DMS153 (cell line): Measurements from ENCODE around the gene TLNRD1.

Experiments
- DNase-seq: peaks from one replicate; lab custom pipeline; 2025; lab: John Stamatoyannopoulos, UW

Gene TLNRD1

DNA sequence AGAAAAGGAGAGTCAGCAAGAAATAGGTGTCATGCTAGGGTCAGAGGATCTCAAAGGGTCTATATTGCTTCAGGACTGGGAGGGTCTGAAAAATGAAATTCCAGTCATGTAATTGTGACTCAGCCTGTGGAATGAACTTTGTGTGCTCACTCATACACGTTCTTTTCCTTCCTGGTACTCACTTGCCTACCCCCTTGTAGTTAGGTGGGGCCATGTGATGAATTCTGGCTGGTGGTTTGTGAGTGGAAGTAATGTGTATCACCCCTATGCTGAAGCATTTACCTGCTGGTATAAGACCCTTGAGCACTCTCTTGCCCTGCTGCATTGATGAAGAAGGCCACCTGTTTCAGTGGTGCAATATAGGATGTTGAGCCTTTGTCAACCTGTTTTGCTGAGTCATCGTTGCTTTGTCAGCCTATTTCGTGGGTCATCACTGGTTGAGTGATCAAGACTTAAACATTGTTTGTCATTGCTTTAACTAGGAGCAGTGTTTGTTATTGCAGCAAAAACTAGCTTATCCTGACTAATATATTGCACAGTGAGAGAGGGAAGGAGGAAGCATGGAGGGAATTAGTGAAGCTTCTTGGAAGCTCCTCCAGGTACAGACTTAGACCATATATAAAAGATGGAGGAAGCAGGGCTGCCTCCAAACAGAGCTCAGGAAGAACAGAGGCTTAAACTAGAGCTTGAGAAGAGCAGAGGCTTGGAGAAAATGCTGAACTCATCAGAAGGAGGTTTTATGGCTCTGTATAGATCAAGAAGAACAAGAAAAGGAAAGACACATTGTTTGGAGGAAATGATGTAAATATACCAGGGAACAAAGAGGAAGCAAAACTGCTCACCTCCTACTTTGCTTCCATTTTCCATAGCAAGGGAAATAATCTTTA lies 28.9 kb downstream of the TLNRD1 start:
- DNase-seq, result no peak

DNA sequence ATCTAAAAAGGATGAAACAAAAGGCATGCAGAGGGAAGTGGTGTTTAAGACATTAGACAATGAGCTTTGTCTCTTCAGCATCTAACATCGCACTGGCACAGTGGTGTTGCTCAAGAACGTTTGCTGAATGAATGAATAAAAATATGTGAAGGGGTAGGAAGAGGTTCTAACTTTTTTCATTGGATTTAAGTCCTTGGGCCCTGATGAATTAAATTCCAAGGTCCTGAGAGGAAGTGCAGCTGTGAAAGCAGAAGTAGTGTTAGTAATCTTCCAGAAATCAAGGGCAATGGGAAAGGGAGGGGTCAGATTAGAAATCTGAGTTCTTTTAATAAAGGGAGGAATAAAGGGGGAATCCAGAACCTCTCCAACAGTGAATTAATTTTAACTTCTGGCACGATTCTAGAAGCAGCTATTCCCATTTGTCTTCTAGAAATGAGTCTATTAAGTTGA lies 29.6 kb downstream of the TLNRD1 start:
- DNase-seq, result no peak

DNA sequence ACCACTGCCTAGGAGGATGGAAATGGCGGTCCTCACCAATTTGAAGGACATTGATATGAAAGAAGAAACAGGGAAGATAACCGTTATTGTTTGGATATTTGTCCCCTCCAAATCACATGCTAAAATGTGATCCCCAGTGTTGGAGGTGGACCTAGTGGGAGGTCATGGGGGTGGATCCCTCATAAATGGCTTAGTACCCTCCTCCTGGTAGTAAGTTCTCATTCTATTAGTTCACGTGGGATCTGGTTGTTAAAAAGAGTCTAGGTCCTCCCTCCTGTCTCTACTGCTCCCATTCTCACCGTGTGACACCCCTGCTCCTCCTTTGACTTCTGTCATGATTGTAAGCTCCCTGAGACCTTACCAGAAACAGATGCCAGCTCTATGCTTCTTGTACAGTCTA lies 30.5 kb downstream of the TLNRD1 start:
- DNase-seq, result no peak

DNA sequence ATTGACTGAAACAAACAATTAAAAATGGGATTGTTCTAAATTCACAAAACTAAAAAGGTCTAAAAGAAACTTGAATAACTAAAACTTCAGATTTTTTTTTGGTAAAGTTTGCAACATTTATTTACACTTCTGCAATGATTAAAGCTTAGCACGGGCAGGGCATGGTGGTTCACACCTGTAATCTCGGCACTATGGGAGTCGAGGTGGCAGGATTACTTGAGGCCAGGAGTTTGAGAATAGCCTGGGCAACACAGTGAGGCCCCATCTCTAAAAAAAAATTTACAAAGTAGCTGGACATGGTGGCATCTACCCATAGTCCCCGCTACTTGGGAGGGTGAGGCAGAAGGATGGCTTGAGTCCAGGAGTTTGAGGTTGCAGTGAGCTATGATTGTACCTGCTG lies 31.6 kb downstream of the TLNRD1 start:
- DNase-seq, result no peak

GRCh38 chr15:81032818-81033217 lies 32.1 kb downstream of the TLNRD1 start:
- DNase-seq, result no peak

GRCh38 chr15:81033508-81033907 lies 32.8 kb downstream of the TLNRD1 start:
- no peak for DNase-seq

DNA sequence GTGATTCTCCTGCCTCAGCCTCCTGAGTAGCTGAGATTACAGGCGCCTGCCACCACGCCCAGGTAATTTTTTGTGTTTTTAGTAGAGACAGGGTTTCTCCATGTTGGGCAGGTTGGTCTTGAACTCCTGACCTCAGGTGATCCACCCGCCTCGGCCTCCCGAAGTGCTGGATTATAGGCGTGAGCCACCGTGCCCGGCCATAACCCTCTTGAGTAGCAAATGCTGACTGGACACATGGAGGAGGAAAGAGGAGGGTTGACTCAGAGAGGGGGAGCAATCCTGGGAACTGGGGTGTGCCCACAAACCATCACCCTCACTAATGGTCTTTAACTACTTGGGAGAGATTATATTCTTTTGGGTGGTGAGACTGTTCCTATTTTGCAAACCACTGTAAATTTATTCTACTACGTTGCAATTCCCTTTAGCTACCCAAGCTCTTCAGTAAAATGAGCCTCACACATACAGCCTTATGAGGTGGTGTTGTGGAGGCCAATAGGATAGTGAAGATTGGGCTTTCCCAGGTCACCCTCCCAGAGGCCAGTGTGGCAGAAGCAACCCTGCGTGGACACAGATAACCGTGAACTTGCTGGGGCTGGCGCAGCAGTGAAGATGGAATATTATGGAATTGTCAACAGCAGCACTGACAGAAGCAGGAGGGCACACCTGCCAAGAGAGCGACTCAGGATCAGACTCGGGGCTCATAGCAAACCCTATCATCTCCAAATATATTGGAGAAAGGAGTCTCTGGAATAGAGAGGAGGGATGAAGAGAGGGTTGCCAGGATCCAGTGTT lies 37.4 kb downstream of the TLNRD1 start:
- no peak for DNase-seq

- no peak for DNase-seq
These were observed 38.4 kb downstream of the TLNRD1 start for GRCh38 chr15:81038975-81039607.

DNA sequence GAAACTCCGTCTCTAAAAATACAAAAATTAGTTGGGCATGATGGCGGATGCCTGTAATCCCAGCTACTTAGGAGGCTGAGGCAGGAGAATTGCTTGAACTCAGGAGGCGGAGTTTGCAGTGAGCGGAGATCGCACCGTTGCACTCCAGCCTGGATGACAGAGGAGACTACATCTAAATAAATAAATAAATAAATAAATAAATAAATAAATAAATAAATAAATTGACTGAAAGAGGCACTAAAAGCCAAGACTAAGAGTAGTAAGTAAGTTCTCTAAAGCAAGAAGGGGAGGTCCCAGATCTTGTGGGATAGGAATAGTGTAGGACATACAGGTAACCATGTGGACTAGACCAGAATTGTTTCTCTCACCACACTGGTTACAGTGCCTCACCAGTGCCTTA lies 40.0 kb downstream of the TLNRD1 start:
- no peak for DNase-seq

GRCh38 chr15:81043281-81043934 lies 42.7 kb downstream of the TLNRD1 start:
- DNase-seq, result no peak

DNA sequence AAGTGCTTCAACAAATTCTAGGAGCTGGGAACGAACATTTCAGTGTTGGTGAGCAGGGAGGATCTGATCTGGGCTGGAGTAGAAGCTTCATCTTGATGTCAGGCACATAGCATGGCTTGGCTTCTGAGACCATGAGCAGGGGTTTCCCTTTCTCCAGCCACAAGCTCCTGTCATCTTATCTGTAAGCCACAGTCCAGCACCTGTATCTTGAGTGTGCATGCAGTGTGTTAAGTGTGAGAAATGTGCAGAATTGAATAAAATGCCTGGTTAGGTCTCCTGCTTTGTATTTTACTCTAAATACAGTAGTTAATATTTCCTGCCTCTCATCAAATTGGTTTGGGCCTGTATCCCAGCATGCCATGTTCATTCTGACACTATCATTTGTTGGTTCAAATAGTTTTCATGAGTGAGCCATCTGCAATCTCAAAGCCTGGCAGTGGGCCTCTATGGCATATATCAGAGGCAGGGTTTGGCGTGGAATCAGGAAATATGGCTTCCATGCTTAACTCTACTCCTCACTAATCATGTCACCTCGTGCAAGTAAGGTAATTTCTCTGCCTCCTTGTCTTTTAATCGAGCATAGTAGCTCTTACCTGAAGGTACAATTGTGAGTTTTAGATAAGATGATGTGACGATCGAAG lies 43.3 kb downstream of the TLNRD1 start:
- no peak for DNase-seq

DNA sequence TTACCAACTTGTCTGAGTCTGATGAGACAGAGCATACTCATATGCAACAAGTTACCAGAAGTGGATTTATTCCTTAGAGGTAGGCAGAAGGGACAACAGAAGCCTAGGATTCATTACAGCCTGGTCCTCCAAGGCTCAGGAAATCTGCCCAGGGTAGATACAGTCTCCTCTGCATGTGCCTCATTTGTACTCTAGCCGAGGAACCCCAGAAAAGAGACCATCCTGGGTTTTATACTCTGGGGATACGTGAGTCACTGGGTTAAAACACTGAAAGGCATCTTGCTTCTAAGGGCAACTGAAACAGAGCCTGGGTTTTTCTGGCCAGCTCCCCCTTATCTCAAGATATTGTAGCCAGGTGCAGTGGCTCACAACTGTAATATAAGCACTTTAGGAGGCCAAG lies 45.6 kb downstream of the TLNRD1 start:
- no peak for DNase-seq

GRCh38 chr15:81047928-81048327 lies 47.2 kb downstream of the TLNRD1 start:
- DNase-seq, result no peak

GRCh38 chr15:81049835-81050234 lies 49.1 kb downstream of the TLNRD1 start:
- peak; percentile 5 for DNase-seq

DNA sequence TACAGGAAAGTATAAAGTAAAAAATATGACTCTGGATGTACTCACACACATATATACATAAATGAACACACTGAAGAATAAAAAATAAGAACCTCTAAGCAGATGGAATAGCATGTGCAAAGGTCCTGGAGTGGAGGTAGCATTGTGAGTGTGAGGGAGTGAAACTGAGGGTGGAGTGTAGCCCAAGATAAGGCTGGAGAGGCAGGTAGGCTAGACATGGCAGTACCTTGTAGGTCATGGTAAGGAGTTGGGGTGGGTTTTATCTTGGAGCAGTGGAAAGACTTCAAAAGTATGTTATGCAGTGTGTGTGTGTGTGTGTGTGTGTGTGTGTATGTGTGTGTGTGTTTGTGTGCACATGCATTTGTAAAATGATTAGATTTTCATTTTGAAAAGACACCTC lies 49.5 kb downstream of the TLNRD1 start:
- no peak for DNase-seq

DNA sequence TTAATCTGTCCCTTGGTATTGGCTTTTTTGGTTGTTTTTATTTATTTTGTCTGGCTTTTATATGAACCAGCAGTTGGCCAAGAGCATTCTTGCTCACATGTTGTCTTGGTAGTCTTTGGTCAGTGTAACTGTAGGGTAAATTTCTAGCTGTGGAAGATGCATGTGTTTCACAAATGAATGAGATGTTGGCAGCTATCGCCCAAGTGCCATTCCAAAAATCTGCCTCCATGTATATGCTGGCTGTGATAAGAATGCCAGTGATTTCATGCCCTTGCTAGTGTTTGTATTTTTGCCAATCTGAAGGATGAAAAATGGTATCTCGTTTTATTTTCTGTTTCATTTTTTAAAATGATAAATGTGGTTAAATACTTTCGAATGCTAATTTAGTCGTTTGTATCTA lies 50.1 kb downstream of the TLNRD1 start:
- no peak for DNase-seq

DNA sequence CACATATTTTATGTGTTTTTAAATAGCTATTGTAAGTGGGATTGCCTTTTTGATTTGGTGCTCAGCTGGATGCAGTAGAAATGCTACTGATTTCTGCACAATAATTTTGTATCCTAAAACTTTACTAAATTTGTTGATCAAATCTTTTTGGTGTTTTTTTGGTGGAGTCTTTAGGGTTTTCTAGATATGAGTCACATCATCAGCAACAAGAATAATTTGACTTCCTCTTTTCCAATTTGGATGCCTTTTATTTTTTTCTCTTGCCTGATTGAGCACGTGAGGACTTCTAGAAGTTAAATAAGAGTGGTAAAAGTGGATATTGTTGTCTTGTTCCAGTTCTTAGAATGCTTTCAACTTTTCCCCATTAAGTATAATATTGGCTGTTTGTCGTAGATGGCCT lies 51.3 kb downstream of the TLNRD1 start:
- no peak for DNase-seq

DNA sequence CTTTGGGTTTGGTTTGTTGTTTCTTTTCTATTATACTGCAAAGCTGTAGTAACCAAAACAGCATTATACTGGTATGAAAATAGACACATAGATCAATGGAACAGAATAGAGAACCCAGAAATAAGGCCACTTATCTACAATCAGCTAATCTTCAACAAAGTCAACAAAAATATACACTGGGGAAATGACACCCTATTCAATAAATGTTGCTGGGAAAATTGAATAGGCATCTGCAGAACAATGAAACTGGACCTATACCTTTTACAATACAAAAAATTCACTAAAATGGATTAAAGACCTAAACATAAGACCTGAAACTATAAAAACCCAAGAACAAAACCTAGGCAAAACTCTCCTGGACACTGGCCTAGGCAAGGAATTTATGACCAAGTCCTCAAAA lies 52.9 kb downstream of the TLNRD1 start:
- no peak for DNase-seq

GRCh38 chr15:81054236-81054635 lies 53.5 kb downstream of the TLNRD1 start:
- no peak for DNase-seq
